AG08395 (cell line): ENCODE results near the gene ZNF385B.

Source experiments
- DNase-seq: peaks from one replicate; pipeline ENCODE4 v3.0.0; 2012; ENCODE audit warnings: mixed read lengths, low spot score

Gene ZNF385B

GRCh38 chr2:179745635-179746256, 115.7 kb downstream of the ZNF385B start:
- no peak for DNase-seq

- no peak for DNase-seq
These were observed 117.0 kb downstream of the ZNF385B start for GRCh38 chr2:179744401-179744800.

GRCh38 chr2:179741317-179741716, 120.1 kb downstream of the ZNF385B start:
- no peak for DNase-seq

GRCh38 chr2:179729966-179730365, 131.4 kb downstream of the ZNF385B start:
- DNase-seq = no peak

- no peak for DNase-seq
These were observed 134.8 kb downstream of the ZNF385B start for GRCh38 chr2:179726461-179727180.

GRCh38 chr2:179724403-179724802, 137.0 kb downstream of the ZNF385B start:
- no peak for DNase-seq

GRCh38 chr2:179720173-179720772, 141.1 kb downstream of the ZNF385B start:
- DNase-seq = no peak

- no peak for DNase-seq
These were observed 145.5 kb downstream of the ZNF385B start for GRCh38 chr2:179715871-179716270.

- no peak for DNase-seq
These were observed 146.2 kb downstream of the ZNF385B start for GRCh38 chr2:179715196-179715595.

- no peak for DNase-seq
These were observed 148.6 kb downstream of the ZNF385B start for GRCh38 chr2:179712825-179713224.

GRCh38 chr2:179711375-179711774, 150.0 kb downstream of the ZNF385B start:
- no peak for DNase-seq

GRCh38 chr2:179703702-179704101, 157.7 kb downstream of the ZNF385B start:
- DNase-seq = no peak

- DNase-seq = no peak
These were observed 158.5 kb downstream of the ZNF385B start for GRCh38 chr2:179702912-179703311.

GRCh38 chr2:179701524-179702110, 159.8 kb downstream of the ZNF385B start:
- DNase-seq = peak; percentile 11

- no peak for DNase-seq
These were observed 165.9 kb downstream of the ZNF385B start for GRCh38 chr2:179695486-179695885.

- DNase-seq = no peak
These were observed 166.4 kb downstream of the ZNF385B start for GRCh38 chr2:179694963-179695362.

- DNase-seq = peak; percentile 45
These were observed 168.8 kb downstream of the ZNF385B start for GRCh38 chr2:179692610-179693009.

- DNase-seq = no peak
These were observed 169.4 kb downstream of the ZNF385B start for GRCh38 chr2:179692043-179692442.

- no peak for DNase-seq
These were observed 170.2 kb downstream of the ZNF385B start for GRCh38 chr2:179691235-179691634.

- DNase-seq = peak; percentile 42
These were observed 174.6 kb downstream of the ZNF385B start for GRCh38 chr2:179686718-179687342.

GRCh38 chr2:179686069-179686468, 175.3 kb downstream of the ZNF385B start:
- DNase-seq = no peak

GRCh38 chr2:179685146-179685545, 176.3 kb downstream of the ZNF385B start:
- no peak for DNase-seq
